ENCODE data around the gene SORCS2.
"Not testable (repeated sequence)": the region's sequence is repeated elsewhere in the genome, so short reads cannot be mapped to it uniquely, and the experiment has no call there.

SORCS2 gene

DNA sequence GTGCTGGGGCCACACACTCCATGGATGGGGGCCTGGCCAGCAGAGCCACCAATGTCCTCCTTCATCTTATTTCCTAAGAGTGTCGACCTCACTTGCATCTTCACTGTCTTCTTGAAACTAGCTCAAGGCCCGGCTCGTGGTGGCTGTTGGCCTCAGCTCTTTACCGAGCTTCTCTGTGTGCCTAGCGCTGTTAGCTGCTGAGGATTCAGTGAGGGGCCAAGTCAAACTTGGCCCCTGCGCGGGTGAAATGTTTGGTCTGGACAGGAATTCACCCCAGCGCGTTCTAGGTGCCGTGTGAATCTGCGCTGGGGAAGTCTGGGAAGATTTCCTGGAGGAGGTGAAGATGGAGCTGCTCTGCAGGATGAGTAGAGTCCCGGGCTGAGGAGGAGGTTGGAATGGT is 8.5 kb downstream of the SORCS2 start:
- DNase-seq (ENCODE audit: low spot score) = no peak

- DNase-seq (ENCODE audit: low spot score) = no peak
These were observed 9.3 kb downstream of the SORCS2 start for GRCh38 chr4:7201420-7202305.

DNA sequence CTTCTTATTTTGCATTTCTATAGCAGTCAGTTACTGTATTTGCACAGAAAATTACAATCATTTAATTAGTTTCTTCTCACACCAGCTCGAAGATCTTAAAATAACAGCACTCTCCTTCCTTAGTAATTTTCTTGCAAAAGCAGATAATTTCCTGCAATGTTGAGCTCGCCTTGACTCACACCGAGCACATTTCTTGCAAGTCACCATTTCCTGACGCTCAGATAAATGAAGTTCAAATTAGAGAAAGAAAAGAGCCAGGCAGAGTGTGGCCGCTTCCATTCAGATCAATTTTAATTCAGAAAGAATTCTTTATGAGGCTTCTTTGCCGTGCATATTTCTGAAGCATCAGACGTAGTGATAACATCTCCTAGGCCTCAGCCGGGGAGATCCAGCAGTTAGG is 10.1 kb downstream of the SORCS2 start:
- DNase-seq (ENCODE audit: low spot score) = no peak

DNA sequence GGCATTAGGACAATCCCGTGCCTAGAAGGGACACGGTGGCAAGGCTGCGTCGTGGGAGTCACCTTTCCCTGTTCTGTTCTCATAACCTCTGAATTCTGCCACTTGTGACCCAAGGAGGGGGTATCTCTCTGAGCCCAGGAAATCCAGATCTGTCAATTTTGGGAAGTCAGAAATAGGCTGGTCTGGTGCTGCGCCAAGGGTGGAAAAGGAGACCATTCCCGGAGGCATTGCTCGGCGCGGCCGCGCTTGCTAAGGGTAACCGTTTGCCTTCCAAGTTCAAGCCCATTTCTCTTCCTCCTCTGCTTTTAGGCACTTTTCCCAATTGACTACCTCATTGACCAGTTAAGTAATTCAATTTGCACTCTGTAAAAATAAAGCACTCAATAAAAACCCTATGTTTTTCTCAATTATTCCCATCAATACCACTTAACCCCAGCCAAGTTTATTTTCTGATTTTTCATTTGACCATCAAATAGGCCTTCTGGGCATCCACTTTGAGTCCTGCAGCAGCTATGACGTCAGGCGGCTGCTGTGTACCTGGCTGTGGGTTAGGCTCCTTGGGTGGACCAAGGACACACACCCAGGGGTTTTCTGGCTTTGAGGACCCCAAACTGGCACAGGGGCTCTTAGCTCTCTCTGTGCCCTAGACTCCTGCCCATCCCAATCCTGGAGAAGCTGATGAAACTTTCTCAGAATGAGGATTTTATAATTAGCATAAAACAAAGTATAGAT is 12.5 kb downstream of the SORCS2 start:
- no peak for DNase-seq (ENCODE audit: low spot score)

DNA sequence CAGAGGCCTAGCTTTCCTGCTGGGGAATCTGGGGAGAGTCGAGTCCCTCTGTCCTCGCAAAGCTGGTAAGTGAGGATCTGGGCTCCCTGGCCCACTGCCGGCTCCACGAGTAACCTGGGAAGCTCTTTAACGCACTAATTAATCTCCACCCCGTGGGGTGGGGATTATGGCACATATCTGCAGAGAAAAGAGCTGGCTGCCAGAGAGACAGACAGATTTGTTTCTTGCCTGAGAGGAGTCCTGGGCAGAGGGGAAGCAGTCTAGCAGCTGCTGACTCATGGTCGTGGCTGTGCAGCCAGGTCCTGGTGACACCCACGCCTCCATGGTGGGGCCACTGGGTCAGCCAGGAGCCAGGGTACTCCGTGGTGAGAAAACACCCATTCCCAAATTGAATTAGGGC is 14.0 kb downstream of the SORCS2 start:
- peak; percentile 78 for DNase-seq (ENCODE audit: low spot score)

- peak; percentile 88 for DNase-seq (ENCODE audit: low spot score)
These were observed 14.7 kb downstream of the SORCS2 start for GRCh38 chr4:7206911-7207567.

DNA sequence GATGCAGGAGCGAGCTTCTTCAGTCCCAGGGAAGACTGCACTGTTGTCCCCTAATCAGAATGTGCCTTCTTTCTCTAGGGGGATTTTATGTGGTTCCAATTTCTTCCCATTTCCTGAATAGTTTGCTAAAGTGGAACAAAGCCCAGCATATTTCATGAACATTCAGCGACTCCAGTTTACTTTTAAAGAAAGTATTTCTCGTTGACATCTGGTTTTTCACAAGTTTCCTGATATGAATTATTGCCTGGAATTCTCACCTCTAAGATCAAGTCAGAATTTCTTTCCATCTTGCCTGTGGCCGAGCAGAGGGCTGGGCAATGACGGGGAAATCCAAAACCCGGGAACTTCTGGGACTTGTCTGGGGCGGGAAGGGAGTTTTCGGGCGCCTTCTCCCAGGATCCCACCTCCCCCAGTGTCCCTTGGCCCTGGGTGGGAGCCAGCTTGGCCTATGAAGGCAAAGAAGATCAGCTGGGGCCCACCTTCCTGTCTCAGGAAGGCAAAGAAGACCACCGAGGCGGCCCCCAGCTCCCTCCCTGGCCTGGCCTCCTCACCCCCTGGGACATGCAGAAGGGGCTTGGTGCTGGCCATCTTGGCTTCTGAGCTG is 15.4 kb downstream of the SORCS2 start:
- no peak for DNase-seq (ENCODE audit: low spot score)

- DNase-seq (ENCODE audit: low spot score) = no peak
These were observed 16.4 kb downstream of the SORCS2 start for GRCh38 chr4:7208509-7209451.

GRCh38 chr4:7209699-7210098 is 17.4 kb downstream of the SORCS2 start:
- no peak for DNase-seq (ENCODE audit: low spot score)

GRCh38 chr4:7210824-7211223 is 18.5 kb downstream of the SORCS2 start:
- DNase-seq (ENCODE audit: low spot score) = peak; percentile 90

GRCh38 chr4:7212101-7212674 is 19.9 kb downstream of the SORCS2 start:
- DNase-seq (ENCODE audit: low spot score) = peak; percentile 13

DNA sequence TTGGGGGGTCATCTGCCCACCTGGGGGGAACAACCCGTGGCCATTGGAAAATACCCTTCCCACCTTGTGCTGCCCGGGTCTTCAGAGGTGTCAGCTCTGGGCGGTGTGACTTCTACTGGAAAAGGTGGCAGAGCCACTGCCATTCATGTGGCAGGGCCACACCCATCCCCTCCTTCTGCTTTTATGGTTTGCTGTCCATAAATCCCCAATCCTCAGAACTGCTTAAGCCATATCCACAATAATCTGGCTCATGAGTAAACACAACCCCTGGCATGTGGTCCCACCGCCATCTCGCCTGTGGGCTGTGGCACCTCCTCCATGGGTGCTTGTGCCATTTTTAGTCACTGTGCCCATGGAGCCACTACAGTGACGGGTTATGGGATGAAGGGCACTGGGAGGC is 20.6 kb downstream of the SORCS2 start:
- no peak for DNase-seq (ENCODE audit: low spot score)

DNA sequence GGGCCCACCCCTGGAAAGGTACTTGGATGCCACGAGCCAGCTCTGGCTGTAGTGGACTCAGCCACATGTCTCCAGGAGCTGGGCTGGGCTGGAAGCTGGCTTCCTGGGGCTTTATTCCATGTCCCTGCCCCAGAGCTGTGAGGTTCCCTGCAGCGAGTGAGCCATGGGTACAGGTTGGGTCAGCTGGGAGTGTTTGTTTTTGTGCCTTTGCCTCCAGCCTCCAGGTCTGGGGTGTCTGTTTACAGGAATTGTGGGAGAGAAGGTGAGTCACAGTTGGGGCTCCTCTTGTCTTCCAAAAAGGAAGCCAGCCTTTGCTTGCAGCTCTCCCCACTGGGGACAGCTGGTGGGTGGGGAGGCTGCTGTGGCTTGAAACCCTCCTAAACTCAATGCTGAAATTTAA is 21.5 kb downstream of the SORCS2 start:
- no peak for DNase-seq (ENCODE audit: low spot score)

DNA sequence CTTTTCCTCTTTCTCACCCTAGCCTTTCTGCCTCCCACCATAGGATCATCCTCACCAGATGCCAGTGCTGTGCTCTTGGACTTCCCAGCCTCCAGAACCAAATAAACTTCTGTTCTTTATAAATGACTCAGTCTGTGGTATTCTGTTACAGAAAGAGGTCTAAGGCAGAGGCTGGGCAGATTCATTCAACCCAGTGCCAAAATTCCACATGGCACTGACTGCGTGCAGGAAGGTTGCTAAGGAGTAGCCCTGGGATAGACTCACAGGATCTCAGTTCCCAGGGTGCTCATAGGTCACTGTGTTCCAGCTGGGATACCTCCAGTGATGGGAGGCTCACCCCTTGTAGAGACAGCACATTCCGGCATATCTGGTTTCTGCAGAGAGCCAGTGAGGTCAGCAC is 22.0 kb downstream of the SORCS2 start:
- no peak for DNase-seq (ENCODE audit: low spot score)

- not testable (repeated sequence) for DNase-seq (ENCODE audit: low spot score)
These were observed 22.8 kb downstream of the SORCS2 start for GRCh38 chr4:7215187-7215586.

- DNase-seq (ENCODE audit: low spot score) = no peak
These were observed 24.7 kb downstream of the SORCS2 start for GRCh38 chr4:7217039-7217438.

- no peak for DNase-seq (ENCODE audit: low spot score)
These were observed 25.4 kb downstream of the SORCS2 start for GRCh38 chr4:7217474-7218321.

DNA sequence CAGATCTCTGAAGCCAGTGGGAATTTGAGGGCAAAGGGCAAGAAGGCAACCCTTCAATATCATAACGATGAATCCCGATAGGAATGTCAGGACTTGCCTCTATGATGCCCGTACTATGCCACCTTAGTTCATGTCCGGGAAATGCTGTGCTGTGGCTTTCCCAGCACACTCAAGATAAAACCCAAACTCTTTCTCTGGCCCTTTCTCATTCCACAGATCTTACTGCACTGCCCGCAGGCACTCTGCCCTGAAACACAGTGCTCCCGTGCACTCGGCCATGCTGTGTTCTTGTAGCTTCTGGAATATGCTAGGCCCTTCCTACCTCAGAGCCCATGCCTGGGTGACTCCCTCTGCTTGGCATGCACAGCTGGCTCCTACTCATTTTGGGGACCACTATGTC is 26.3 kb downstream of the SORCS2 start:
- DNase-seq (ENCODE audit: low spot score) = peak; percentile 35

- DNase-seq (ENCODE audit: low spot score) = no peak
These were observed 30.2 kb downstream of the SORCS2 start for GRCh38 chr4:7222521-7222920.

- no peak for DNase-seq (ENCODE audit: low spot score)
These were observed 31.2 kb downstream of the SORCS2 start for GRCh38 chr4:7223541-7223940.

Data from kidney tubule cell (primary cell).